Measurements from ENCODE around the gene GALNT15. TPM values are rescaled to one million over a fixed set of nuclear protein-coding genes. Genes with fewer than 3 reads are reported as not detected.

GALNT15 gene
- total RNA-seq, 2 donors from 2014 or later: 0.30 TPM; not detected in 1

DNA sequence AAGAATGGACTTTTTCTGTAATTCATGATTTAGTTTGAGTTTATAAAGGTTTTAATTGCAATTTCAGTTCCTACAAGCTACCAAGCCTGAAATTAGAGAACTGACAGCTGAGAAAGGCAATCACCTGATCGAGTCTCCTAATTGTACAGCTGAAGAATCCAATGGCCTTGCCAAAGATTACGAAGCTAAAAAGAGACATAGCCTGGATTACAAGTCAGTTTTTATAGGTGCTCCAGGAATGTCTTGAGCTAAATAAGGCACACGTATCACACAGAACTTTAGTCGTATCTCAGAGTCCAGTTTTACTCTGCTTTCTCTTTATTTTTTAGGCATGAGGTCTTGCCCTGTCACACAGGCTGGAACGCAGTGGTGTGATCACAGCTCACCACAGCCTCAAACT, 83.7 kb downstream of the GALNT15 start:
- H3K4me1 Mint-ChIP-seq (ENCODE audit: low read depth): peaks cover 17% of the 10 kb centered on the region
- ATAC-seq (replicated peaks in 1 of 2): no peak
- no peak overlapping the region for H3K27ac Mint-ChIP-seq

DNA sequence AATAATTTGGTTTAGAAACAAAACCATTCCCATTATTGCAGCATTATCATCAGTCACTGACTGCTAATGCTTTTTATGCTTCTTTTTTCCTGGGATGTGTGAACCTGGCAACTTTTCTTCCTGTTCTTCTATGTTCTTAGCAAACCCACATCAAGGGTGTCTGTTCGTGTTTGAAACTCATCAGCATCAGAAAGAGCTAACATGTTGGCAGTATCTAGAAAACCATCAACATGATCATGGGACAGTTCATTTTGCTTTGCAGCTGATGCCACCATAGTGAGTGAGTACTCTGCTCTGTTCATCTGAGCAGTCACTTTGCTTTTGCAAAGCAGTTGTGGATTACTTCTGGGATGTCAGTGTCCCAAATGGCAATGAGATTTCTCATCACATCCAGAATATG, 84.4 kb downstream of the GALNT15 start:
- DNase-seq (no peak), ATAC-seq (replicated peaks in 1 of 2) (no peak)
- Mint-ChIP-seq H3K4me3 (no peak overlapping the region), H3K27ac (no peak overlapping the region), H3K27me3 (ENCODE audit: low read depth) (no peaks in the 10 kb centered on the region), H3K36me3 (ENCODE audit: insufficient read depth in 2 of 2) (peaks cover 0 to 6% of the 10 kb centered on the region in 2 donors), H3K4me1 (ENCODE audit: low read depth) (peaks cover 18% of the 10 kb centered on the region), H3K9me3 (no peaks in the 10 kb centered on the region)

More for the DNA sequence above, 83.7 kb downstream of the GALNT15 start:
- Mint-ChIP-seq H3K27me3 (ENCODE audit: low read depth) (no peaks in the 10 kb centered on the region), H3K9me3 (no peaks in the 10 kb centered on the region), H3K36me3 (ENCODE audit: insufficient read depth in 2 of 2) (peaks cover 0 to 6% of the 10 kb centered on the region in 2 donors), H3K4me3 (no peak overlapping the region)
- DNase-seq: no peak

DNA sequence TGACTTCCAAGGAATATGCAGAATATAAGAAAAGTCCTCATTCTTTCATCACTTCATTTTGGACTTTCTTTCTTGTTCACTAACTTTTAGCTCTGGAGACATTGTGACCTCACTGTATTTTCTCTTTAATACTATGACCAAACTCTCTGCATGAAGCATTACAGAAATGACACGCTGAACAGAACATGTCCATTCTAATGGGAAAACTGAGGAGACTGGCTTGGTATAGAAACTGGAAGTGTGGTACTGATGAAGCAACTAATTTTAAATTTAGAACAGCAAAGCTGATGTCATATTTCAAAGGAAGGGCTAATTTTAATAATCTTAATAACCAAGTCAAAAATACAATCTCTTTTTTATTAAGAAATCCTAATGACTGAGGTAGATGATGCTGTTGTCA, 85.6 kb downstream of the GALNT15 start:
- Mint-ChIP-seq H3K27ac (peak overlapping the region; percentile 11), H3K27me3 (ENCODE audit: low read depth) (no peaks in the 10 kb centered on the region), H3K4me3 (no peak overlapping the region), H3K4me1 (ENCODE audit: low read depth) (peaks cover 12% of the 10 kb centered on the region), H3K36me3 (ENCODE audit: insufficient read depth in 2 of 2) (peaks cover 0 to 6% of the 10 kb centered on the region in 2 donors), H3K9me3 (no peaks in the 10 kb centered on the region)
- DNase-seq (no peak), ATAC-seq (replicated peaks in 1 of 2) (no peak)

- H3K9me3 Mint-ChIP-seq: no peaks in the 10 kb centered on the region
- H3K36me3 Mint-ChIP-seq (ENCODE audit: insufficient read depth in 2 of 2): peaks cover 0 to 6% of the 10 kb centered on the region in 2 donors
- DNase-seq: no peak
- peaks cover 21% of the 10 kb centered on the region for H3K4me1 Mint-ChIP-seq (ENCODE audit: low read depth)
- no peak for ATAC-seq (replicated peaks in 1 of 2)
- no peak overlapping the region for H3K4me3 Mint-ChIP-seq
- H3K27ac Mint-ChIP-seq: no peak overlapping the region
- H3K27me3 Mint-ChIP-seq (ENCODE audit: low read depth): no peaks in the 10 kb centered on the region
Measured at GRCh38 chr3:16262174-16262573, 87.7 kb downstream of the GALNT15 start.

DNA sequence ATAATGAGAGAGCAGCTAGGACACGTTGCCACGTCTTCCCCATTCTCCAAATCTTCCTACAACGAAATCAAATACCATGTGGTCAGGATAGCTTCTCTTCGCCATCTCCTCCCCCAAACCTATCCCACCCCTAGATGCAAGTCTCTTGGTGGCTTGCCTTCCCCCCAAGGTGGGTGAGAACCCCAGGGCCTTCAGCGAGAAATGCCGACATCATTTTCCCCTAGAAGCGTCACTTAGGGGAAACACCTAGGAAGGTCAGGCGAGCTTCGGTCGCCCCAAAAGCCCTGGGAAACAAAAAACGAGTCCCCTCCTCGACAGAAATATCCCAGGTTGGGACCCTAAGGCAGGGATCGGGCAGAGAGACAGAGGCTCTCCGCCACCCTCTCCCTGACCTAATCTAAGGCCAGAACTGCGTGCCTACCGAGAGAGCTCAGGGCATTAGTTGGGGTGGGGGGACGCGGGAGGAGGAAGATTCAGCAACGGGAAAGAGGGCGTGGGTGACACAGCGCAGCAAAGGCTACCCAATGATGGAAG, 89.8 kb downstream of the GALNT15 start:
- peak; percentile 22 to 25 for DNase-seq
- H3K27ac Mint-ChIP-seq: peak overlapping the region; percentile 93
- peaks cover 0 to 6% of the 10 kb centered on the region in 2 donors for H3K36me3 Mint-ChIP-seq (ENCODE audit: insufficient read depth in 2 of 2)
- H3K4me1 Mint-ChIP-seq (ENCODE audit: low read depth): peaks cover 34% of the 10 kb centered on the region
- no peaks in the 10 kb centered on the region for H3K9me3 Mint-ChIP-seq
- no peaks in the 10 kb centered on the region for H3K27me3 Mint-ChIP-seq (ENCODE audit: low read depth)
- ATAC-seq (replicated peaks in 1 of 2): no peak
- peak overlapping the region; percentile 96 to 97 for H3K4me3 Mint-ChIP-seq

DNA sequence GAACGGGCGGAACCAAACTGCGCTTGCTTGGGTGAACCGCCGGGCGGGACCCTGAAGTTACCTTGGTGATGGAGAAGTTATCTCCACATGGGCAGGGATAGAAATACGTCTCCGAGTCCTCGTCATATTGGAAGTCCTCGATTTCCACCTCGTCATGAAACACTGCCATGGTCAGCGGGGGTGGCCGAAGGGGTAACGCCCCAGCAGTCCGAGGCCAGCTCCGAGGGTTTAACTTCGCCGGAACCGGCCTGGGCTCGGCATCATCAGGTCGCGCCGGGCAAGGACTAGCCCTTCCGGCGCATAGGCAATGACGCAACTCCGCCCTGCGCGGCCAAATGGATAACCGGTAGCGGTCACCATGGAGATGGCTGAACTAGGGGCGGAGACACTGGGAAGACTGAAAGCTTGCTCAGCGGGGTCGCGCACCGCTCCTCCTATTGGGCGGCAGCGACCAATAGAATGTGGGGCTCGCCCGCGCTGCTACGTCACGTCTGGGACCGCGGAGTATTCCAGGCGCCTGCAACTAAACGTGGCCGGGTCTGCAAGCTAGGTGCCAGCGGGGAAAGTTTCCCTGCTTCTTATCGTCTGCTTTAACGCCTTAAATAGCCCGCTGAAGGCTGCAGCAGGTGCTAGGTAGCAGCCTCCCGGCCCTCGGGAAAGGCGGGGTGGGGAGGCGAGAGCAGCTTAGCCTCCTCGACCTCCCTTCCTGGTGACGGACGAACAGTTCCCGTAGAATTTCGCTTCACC, 90.4 kb downstream of the GALNT15 start, which contains the start of the genes DPH3 and OXNAD1:
Gene DPH3, minus strand, starts transcription at position 236 of the 747 bp plus-strand sequence. Its CDS starts 67 bp downstream, at position 169.
Gene OXNAD1, plus strand, starts transcription at position 505 of the 747 bp plus-strand sequence. CDS start 5,741 bp downstream, outside the sequence.
- ATAC-seq (replicated peaks in 1 of 2) (peak; percentile 97 to 98), DNase-seq (peak; percentile 99 to 100)
- Mint-ChIP-seq H3K27me3 (ENCODE audit: low read depth) (no peaks in the 10 kb centered on the region), H3K36me3 (ENCODE audit: insufficient read depth in 2 of 2) (peaks cover 0 to 5% of the 10 kb centered on the region in 2 donors), H3K27ac (peak within 1 kb of the TSS; percentile 93), H3K4me3 (peak within 1 kb of the TSS; percentile 96 to 97), H3K9me3 (no peaks in the 10 kb centered on the region), H3K4me1 (ENCODE audit: low read depth) (peaks cover 34% of the 10 kb centered on the region)

DNA sequence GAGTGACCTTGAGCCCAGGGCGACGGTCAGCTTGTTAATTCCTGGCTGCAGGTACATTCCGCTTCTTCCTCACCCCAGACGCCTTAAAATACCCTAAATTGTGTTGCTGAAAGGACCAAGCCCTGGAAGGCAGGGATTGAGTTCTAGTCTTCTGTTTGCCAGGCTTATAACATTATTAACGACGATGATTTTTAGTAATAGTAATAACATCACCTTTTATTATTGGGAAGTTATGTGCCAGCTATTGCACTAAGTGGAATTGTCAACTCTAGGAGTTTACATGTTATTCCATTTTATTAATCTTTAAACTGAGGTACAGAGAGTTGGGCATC, 90.9 kb downstream of the GALNT15 start:
- DNase-seq: no peak
- ATAC-seq (replicated peaks in 1 of 2): no peak

GRCh38 chr3:16266714-16267113, 92.2 kb downstream of the GALNT15 start:
- DNase-seq (no peak), ATAC-seq (replicated peaks in 1 of 2) (no peak)
- Mint-ChIP-seq H3K27me3 (ENCODE audit: low read depth) (no peaks in the 10 kb centered on the region), H3K4me3 (peak overlapping the region; percentile 68 to 96), H3K36me3 (ENCODE audit: insufficient read depth in 2 of 2) (peaks cover 0 to 2% of the 10 kb centered on the region in 2 donors), H3K9me3 (no peaks in the 10 kb centered on the region), H3K4me1 (ENCODE audit: low read depth) (peaks cover 34% of the 10 kb centered on the region), H3K27ac (peak overlapping the region; percentile 35)

More for the DNA sequence above, 90.9 kb downstream of the GALNT15 start:
- Mint-ChIP-seq H3K27ac (peak overlapping the region; percentile 93), H3K4me3 (peak overlapping the region; percentile 96 to 97), H3K36me3 (ENCODE audit: insufficient read depth in 2 of 2) (peaks cover 0 to 2% of the 10 kb centered on the region in 2 donors), H3K4me1 (ENCODE audit: low read depth) (peaks cover 34% of the 10 kb centered on the region), H3K27me3 (ENCODE audit: low read depth) (no peaks in the 10 kb centered on the region), H3K9me3 (no peaks in the 10 kb centered on the region)

DNA sequence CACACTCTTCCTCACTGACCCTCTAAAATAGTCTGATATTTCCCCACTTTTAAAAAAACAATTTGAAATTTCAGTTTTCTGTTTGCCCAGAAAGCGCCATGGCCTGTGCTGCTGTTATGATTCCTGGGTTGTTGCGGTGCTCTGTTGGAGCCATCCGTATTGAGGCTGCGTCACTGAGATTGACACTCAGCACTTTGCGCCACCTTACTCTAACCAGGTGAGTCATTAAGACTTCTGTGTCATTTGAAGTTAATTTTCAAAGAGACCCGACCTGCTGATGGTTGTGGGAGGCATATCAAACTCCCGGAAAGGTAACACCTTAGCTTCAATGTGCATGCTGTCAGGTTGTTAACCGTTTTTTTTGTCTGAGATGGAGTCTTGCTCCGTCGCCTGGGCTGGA, 96.4 kb downstream of the GALNT15 start:
- no peak for ATAC-seq (replicated peaks in 1 of 2)

GRCh38 chr3:16272588-16272987, 98.1 kb downstream of the GALNT15 start:
- Mint-ChIP-seq H3K4me1 (ENCODE audit: low read depth) (peaks cover 9% of the 10 kb centered on the region), H3K36me3 (ENCODE audit: insufficient read depth in 2 of 2) (peaks cover 0 to 7% of the 10 kb centered on the region in 2 donors), H3K4me3 (no peak overlapping the region)

More for the DNA sequence above, 96.4 kb downstream of the GALNT15 start:
- peaks cover 0 to 5% of the 10 kb centered on the region in 2 donors for H3K36me3 Mint-ChIP-seq (ENCODE audit: insufficient read depth in 2 of 2)
- no peak for DNase-seq
- peaks cover 26% of the 10 kb centered on the region for H3K4me1 Mint-ChIP-seq (ENCODE audit: low read depth)
- H3K4me3 Mint-ChIP-seq: no peak overlapping the region
- no peaks in the 10 kb centered on the region for H3K9me3 Mint-ChIP-seq
- H3K27me3 Mint-ChIP-seq (ENCODE audit: low read depth): no peaks in the 10 kb centered on the region
- no peak overlapping the region for H3K27ac Mint-ChIP-seq

GRCh38 chr3:16273867-16274266, 99.4 kb downstream of the GALNT15 start:
- ATAC-seq (replicated peaks in 1 of 2) (no peak), DNase-seq (no peak)
- Mint-ChIP-seq H3K9me3 (no peaks in the 10 kb centered on the region), H3K4me3 (no peak overlapping the region), H3K4me1 (ENCODE audit: low read depth) (no peaks in the 10 kb centered on the region), H3K27me3 (ENCODE audit: low read depth) (no peaks in the 10 kb centered on the region), H3K27ac (no peak overlapping the region), H3K36me3 (ENCODE audit: insufficient read depth in 2 of 2) (peaks cover 0 to 8% of the 10 kb centered on the region in 2 donors)

More at GRCh38 chr3:16272588-16272987, 98.1 kb downstream of the GALNT15 start:
- ATAC-seq (replicated peaks in 1 of 2) (no peak), DNase-seq (no peak)
- Mint-ChIP-seq H3K9me3 (no peaks in the 10 kb centered on the region), H3K27me3 (ENCODE audit: low read depth) (no peaks in the 10 kb centered on the region), H3K27ac (no peak overlapping the region)

DNA sequence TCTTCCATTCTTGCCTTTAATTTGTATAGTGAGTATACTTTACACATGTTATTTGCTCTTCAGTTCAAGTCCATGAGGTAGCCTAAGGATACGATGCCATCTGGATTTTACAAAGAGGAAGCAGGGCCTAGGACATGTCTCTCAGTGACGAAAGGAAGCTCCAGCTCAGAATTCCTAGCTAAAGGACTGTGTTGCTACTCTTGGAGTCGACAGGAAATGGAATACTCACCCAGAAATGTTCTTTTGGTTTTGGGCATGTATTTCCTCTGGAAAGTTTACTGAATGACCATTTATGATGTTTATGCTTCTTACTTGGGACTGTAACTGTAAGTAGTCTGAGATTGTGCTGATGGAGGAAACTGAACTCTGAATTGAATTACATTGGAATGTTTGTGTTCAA, 103.0 kb downstream of the GALNT15 start:
- no peak overlapping the region for H3K4me3 Mint-ChIP-seq
- no peak for DNase-seq
- H3K27me3 Mint-ChIP-seq (ENCODE audit: low read depth): no peaks in the 10 kb centered on the region
- no peak overlapping the region for H3K27ac Mint-ChIP-seq
- no peaks in the 10 kb centered on the region for H3K9me3 Mint-ChIP-seq
- H3K4me1 Mint-ChIP-seq (ENCODE audit: low read depth): peaks cover 5% of the 10 kb centered on the region
- H3K36me3 Mint-ChIP-seq (ENCODE audit: insufficient read depth in 2 of 2): peaks cover 2 to 8% of the 10 kb centered on the region in 2 donors
- ATAC-seq (replicated peaks in 1 of 2): no peak

DNA sequence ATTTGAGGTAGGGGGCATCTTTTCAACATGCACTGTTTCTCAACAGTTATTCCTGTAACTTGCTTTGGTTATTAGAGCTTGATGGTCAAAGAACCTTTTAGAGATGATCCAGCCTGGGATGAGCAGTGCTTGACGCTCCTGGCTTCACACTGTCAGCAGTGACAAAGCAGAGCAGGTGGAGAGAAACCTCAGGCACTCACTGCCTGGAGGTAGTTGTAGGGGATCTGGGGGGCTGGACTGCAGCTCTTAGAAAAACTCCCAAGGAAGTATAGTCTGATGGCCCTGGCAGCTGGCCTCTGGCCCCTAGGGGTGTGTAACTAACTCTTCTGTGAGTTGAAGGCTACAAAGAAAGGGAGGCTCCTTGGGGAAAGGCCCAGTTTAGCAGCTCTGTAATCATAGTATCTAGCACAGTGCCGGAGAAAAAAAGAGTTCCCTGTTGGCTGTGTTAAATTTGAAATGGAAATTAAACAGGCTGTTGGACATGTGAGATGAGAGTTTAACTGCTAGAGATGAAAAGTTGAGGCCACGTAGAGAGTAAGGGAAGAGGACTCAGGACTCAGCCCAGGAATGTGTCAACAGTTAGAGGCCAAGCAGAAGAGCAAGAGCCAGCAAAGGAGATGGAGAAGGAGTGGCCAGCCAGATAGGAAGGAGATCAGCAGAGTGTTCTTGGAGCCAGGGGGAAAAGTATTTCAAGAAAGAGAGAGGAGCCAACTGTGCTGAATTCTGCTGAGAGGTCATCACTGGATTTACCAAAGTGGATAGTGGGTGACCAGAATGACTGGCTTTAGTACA, 104.7 kb downstream of the GALNT15 start:
- DNase-seq (no peak), ATAC-seq (replicated peaks in 1 of 2) (no peak)
- Mint-ChIP-seq H3K27me3 (ENCODE audit: low read depth) (no peaks in the 10 kb centered on the region), H3K36me3 (ENCODE audit: insufficient read depth in 2 of 2) (peaks cover 5 to 18% of the 10 kb centered on the region in 2 donors), H3K9me3 (no peaks in the 10 kb centered on the region), H3K27ac (no peak overlapping the region), H3K4me3 (no peak overlapping the region), H3K4me1 (ENCODE audit: low read depth) (peaks cover 19% of the 10 kb centered on the region)
